AG10803 (cell line): Measurements from ENCODE around the gene PSPH.
"Not testable (repeated sequence)": the region's sequence is repeated elsewhere in the genome, so short reads cannot be mapped to it uniquely, and the experiment has no call there.

ENCODE experiments used
- DNase-seq: peaks from one replicate; pipeline ENCODE4 v3.0.0; 2010; ENCODE audit warnings: low read depth
- H3K4me3 ChIP-seq: 2 replicates; pipeline ENCODE4 v1.5.1; 2011; ENCODE audit warnings: mild to moderate bottlenecking, low read length, control low read depth
- TF ChIP-seq, protein P1 (sequence below): conservative IDR thresholded peaks from 2 replicates; pipeline ENCODE4 v1.5.1; 2011; ENCODE audit warnings: mild to moderate bottlenecking, low read length, control low read depth, inconsistent platforms

Gene PSPH

DNA sequence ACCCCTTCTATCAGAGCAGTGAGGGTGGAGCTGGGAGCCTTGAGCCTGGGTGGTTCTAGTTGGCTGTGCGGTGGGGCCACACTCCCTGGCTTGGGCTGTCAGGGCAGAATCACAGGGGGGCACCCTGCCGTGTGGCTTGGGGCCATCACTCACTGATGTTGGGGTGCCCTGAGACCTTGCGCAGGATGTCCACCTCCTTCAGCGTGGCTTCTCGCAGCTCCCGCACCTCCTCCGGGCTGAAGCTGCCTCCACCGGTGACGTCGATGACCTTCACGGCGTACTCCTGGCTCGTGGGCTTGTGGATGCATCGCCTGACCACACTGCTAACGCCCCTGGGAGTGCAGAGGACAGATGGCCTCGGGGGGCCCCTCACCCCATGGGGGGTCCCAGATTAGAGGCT lies 36.2 kb upstream of the PSPH start:
- no peak for DNase-seq
- TF ChIP-seq, protein P1, sequence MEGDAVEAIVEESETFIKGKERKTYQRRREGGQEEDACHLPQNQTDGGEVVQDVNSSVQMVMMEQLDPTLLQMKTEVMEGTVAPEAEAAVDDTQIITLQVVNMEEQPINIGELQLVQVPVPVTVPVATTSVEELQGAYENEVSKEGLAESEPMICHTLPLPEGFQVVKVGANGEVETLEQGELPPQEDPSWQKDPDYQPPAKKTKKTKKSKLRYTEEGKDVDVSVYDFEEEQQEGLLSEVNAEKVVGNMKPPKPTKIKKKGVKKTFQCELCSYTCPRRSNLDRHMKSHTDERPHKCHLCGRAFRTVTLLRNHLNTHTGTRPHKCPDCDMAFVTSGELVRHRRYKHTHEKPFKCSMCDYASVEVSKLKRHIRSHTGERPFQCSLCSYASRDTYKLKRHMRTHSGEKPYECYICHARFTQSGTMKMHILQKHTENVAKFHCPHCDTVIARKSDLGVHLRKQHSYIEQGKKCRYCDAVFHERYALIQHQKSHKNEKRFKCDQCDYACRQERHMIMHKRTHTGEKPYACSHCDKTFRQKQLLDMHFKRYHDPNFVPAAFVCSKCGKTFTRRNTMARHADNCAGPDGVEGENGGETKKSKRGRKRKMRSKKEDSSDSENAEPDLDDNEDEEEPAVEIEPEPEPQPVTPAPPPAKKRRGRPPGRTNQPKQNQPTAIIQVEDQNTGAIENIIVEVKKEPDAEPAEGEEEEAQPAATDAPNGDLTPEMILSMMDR, result no peak
- H3K4me3 ChIP-seq, result no peak overlapping the region

DNA sequence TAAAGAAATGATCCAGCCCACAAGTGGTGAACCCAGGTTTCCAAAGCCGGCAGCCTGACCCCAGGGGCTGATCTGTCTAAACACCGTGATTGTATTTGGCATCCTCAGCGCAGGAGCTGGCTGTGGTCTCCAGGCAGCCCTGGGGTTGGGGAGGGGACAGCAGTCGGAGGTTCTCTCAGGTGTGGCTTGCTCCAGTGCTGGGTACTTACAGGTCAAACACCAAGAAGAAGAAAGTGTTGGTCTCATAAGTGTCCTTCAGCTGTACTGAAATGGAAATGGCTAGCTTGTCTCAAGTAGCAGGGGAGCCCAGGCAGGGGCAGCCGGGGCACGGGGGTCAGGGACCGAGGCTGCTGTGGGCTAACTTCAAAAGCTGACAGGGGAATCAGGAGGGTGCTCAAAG lies 35.5 kb upstream of the PSPH start:
- DNase-seq, result no peak
- TF ChIP-seq, protein P1, result no peak
- H3K4me3 ChIP-seq, result no peak overlapping the region

DNA sequence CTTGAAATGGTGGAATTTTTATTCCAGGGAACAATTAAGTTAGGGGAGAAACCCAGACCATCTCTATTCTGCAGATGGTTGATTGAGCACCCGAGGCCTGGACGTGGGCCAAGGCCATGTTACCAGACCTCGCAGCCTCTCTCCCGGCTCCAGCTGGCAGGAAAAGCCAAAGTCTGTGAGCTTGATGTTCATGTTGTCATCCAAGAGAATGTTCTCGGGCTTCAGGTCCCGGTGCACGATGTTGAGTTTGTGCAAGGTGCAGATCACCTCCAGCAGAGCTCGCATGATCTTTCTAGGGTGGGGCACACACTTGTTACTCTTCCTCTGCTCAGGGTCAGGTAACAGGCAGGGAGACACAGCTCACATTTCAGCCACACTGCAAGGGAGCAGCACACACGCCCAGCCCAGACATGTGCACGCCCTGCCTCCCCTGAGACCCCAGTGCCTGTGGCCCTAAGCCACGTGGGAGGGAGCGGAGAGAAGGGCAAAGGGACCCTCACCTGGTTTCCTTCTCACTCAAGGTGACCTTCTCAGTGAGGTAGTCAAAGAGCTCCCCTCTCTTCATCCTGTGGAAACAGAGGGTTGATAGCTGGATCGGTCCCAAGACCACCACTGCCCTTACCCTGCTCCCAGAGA lies 32.0 kb upstream of the PSPH start:
- no peak for DNase-seq
- TF ChIP-seq, protein P1, result no peak
- H3K4me3 ChIP-seq, result no peak overlapping the region

DNA sequence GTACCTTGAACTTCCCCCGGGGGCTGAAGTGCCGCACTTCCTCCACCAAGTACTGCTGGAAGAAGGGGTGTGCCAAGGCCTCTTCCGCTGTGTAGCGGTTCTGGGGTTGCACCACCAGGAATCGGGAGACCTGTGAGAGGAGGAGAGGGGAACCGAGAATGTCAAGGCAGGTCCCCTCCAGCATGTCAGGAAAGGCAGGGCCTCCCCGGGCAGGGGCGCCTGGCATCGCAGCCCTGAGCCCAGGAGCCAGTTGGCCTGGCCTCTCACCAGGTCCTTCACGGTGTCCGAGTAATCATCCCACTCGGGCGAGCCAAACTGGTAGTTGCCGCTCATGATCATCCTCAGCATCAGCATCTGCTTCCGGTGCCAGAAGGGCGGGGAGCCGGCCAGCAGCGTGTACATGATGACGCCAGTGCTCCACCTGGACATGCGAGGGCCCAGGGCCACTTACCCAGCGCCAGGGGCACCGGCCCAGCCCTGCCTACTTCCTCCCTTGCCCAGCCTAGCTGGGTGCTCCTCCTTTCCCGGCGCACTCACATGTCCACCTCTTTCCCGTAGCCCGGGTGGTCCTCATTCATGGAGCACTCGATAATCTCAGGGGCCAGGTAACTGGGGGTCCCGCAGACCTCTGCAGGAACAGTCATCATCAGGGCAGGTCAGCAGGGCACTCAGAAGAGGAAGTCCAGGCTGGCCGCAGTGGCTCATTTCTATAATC lies 30.5 kb upstream of the PSPH start:
- TF ChIP-seq, protein P1, result no peak
- DNase-seq, result no peak
- H3K4me3 ChIP-seq, result no peak overlapping the region

DNA sequence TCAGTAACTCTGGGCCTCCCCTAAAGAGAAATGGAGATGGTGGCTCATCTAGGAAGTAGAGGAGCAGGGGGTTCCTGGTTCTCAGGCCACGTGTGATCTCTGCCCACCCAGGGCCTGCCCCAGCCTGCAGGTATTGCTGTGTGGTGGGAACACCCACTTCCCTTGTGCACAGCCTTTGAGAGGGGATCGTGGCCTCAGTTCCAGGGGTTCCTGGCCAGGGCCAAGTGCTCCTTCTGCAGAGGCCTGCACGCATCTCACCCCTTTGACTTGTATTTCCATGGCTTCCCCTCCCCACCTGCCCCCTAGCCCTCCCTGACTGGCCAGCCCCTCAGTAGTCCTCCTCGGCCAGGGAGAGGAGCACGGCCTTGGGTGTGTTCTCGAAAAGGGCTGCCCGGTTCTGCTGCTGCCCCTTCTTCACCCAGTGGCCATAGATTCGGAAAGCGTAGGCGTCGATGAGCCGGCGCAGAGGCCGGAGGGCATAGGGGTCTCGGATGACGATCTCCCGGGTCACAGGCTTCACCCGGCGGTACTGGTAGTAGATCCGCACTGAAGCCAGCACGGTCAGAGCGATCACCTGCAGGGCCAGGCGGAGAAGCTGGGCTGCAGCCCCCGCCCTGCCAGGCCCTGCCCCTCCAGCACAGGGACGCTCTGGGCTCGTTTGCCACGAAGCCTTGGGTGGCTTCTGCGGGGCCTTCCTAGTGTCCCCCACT lies 29.6 kb upstream of the PSPH start:
- DNase-seq, result not testable (repeated sequence)

DNA sequence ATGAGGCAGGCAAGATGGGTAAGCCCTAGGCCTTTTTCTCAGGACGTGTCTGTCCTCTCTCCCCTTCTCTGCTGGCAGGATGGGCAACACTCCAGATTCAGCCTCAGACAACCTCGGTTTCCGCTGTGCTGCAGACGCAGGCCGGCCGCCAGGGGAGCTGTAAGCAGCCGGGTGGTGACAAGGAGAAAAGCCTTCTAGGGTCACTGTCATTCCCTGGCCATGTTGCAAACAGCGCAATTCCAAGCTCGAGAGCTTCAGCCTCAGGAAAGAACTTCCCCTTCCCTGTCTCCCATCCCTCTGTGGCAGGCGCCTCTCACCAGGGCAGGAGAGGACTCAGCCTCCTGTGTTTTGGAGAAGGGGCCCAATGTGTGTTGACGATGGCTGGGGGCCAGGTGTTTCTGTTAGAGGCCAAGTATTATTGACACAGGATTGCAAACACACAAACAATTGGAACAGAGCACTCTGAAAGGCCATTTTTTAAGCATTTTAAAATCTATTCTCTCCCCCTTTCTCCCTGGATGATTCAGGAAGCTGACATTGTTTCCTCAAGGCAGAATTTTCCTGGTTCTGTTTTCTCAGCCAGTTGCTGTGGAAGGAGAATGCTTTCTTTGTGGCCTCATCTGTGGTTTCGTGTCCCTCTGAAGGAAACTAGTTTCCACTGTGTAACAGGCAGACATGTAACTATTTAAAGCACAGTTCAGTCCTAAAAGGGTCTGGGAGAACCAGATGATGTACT lies 28.4 kb upstream of the PSPH start:
- peak; percentile 85 for DNase-seq
- no peak overlapping the region for H3K4me3 ChIP-seq
- TF ChIP-seq, protein P1, result peak; percentile 81

More for the DNA sequence above, 29.6 kb upstream of the PSPH start:
- H3K4me3 ChIP-seq, result not testable (repeated sequence)

DNA sequence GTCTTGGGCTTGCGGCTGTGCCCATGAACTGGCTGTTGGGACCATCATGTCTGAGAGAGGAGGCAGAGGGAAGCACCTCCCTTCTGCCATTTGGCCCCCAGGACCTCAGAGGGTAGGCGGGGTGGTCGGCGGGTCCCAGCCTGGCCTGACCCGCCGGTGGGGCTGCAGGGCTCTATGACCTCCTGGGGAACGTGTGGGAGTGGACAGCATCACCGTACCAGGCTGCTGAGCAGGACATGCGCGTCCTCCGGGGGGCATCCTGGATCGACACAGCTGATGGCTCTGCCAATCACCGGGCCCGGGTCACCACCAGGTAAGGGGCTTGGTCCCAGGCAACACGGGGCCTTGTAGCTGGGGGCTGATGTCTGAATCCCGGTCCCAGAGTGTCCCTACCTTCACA lies 27.0 kb upstream of the PSPH start:
- no peak overlapping the region for H3K4me3 ChIP-seq
- DNase-seq, result no peak
- TF ChIP-seq, protein P1, result no peak
